Endothelial cell of umbilical vein (primary cell): Measurements from ENCODE around the gene ZNF662. TPM values are rescaled to one million over a fixed set of nuclear protein-coding genes. Genes with fewer than 3 reads are reported as not detected.

Experiments
- BruUV-seq: library from RNA; stranded (reverse); fragments of 400-500 nt; replicated peaks from 2 replicates; lab custom pipeline; 2021; lab: Mats Ljungman, UMichigan
- CTCF ChIA-PET: fragments of 300-600, 350-600 bp; sonication (Branson Sonifier 250); formaldehyde crosslinking; loops from one replicate; lab custom pipeline; 2021; ENCODE audit warnings: antibody characterized with exemption, inconsistent platforms; lab: Charles Lee
- POLR2A ChIA-PET: fragments of 300-600, 350-600 bp; sonication (Branson Sonifier 250); formaldehyde crosslinking; loops from one replicate; lab custom pipeline; 2021; ENCODE audit warnings: antibody characterized with exemption, inconsistent platforms; lab: Charles Lee
- DNase-seq: peaks from one replicate; pipeline ENCODE4 v3.0.0-alpha.2; 2011; ENCODE audit warnings: low read depth, low spot score
- FAIRE-seq: peaks from 2 replicates; lab custom pipeline; 2011; peaks lifted over from hg19 to GRCh38; lab: Jason Lieb, UNC
- H2AFZ ChIP-seq: 2 replicates; pipeline ENCODE4 v1.6.0; 2012; ENCODE audit warnings: low read depth, low read length, control low read depth, inconsistent platforms
- H3K27ac ChIP-seq: 2 replicates; pipeline ENCODE4 v1.5.1; 2011; ENCODE audit warnings: low read depth, mild to moderate bottlenecking, control low read depth, low read length, moderate library complexity; ENCODE audit not compliant: insufficient read depth
- H3K27me3 ChIP-seq, 2 experiments: 2 replicates each; pipeline versions ENCODE4 v1.6.0 to v1.6.1; 2011; ENCODE audit warnings: low read length in 2 of 2, mixed read lengths in 1 of 2; ENCODE audit not compliant: control insufficient read depth in 2 of 2, insufficient read depth in 2 of 2
- H3K36me3 ChIP-seq, 2 experiments: 2 replicates in 1 of 2; 3 replicates in 1 of 2; pipeline ENCODE4 v1.5.1; 2011; ENCODE audit warnings: low read length in 2 of 2, mild to moderate bottlenecking in 1 of 2, moderate library complexity in 1 of 2; ENCODE audit not compliant: control insufficient read depth in 2 of 2, insufficient read depth in 2 of 2; ENCODE audit errors: extremely low read depth in 1 of 2
- H3K4me1 ChIP-seq: 3 replicates; pipeline ENCODE4 v1.5.1; 2011; ENCODE audit warnings: mild to moderate bottlenecking, low read length; ENCODE audit not compliant: control insufficient read depth, insufficient read depth; ENCODE audit errors: extremely low read depth
- H3K4me2 ChIP-seq: 2 replicates; pipeline ENCODE4 v1.6.1; 2011; ENCODE audit warnings: low read length, control low read depth, mixed read lengths; ENCODE audit not compliant: insufficient read depth
- H3K4me3 ChIP-seq, 3 experiments: fragments of 200-600 bp in 1 of 3; sonication (generic), shearing (Covaris generic) in 1 of 3; replicated peaks in 1 of 3; 2 replicates each; pipeline ENCODE4 v1.5.1; 2011 to 2016; ENCODE audit warnings: control low read depth in 3 of 3, low read length in 3 of 3, mild to moderate bottlenecking in 2 of 3, inconsistent platforms in 1 of 3, low read depth in 1 of 3, moderate library complexity in 1 of 3; ENCODE audit not compliant: insufficient read depth in 1 of 3
- H3K79me2 ChIP-seq: 2 replicates; pipeline ENCODE4 v1.6.0; 2012; ENCODE audit warnings: low read length, inconsistent platforms; ENCODE audit not compliant: control insufficient read depth, insufficient read depth
- H3K9ac ChIP-seq: replicated peaks from 2 replicates; pipeline ENCODE3; 2011; ENCODE audit warnings: low read length, control low read depth; ENCODE audit not compliant: insufficient read depth; ENCODE audit errors: extremely low read depth
- H3K9me1 ChIP-seq: replicated peaks from 3 replicates; pipeline ENCODE4 v1.6.0; 2011; ENCODE audit warnings: mild to moderate bottlenecking, low read length; ENCODE audit not compliant: control insufficient read depth, insufficient read depth; ENCODE audit errors: extremely low read depth
- H3K9me3 ChIP-seq: replicated peaks from 2 replicates; pipeline ENCODE4 v1.5.1; 2012; ENCODE audit warnings: low read length, inconsistent platforms; ENCODE audit not compliant: control insufficient read depth, insufficient read depth
- H4K20me1 ChIP-seq: replicated peaks from 2 replicates; pipeline ENCODE3; 2011; ENCODE audit warnings: mild to moderate bottlenecking, low read length; ENCODE audit not compliant: control insufficient read depth, insufficient read depth; ENCODE audit errors: extremely low read depth
- CTCF ChIP-seq, 2 donors: IDR thresholded peaks; 1 replicate in 1 of 2; 2 replicates in 1 of 2; pipeline ENCODE4 v1.5.1; 2011; ENCODE audit warnings: low read length in 2 of 2, mild to moderate bottlenecking in 2 of 2, moderate library complexity in 2 of 2, control low read depth in 1 of 2, inconsistent platforms in 1 of 2, low read depth in 1 of 2; ENCODE audit not compliant: insufficient read depth in 1 of 2; ENCODE audit errors: extremely low read depth in 1 of 2
- EZH2 ChIP-seq: IDR thresholded peaks from 2 replicates; pipeline ENCODE4 v1.6.1; 2012; ENCODE audit warnings: borderline replicate concordance, low read depth, mild to moderate bottlenecking, moderate library complexity, low read length, inconsistent platforms; ENCODE audit not compliant: severe bottlenecking
- FOS ChIP-seq: IDR thresholded peaks from 2 replicates; pipeline ENCODE4 v1.6.1; 2011; ENCODE audit warnings: mild to moderate bottlenecking, low read length, moderate library complexity, borderline replicate concordance; ENCODE audit not compliant: insufficient read depth
- GATA2 ChIP-seq: IDR thresholded peaks from 2 replicates; pipeline ENCODE4 v1.7.0; 2011; ENCODE audit warnings: low read depth, mild to moderate bottlenecking, moderate library complexity, mixed read lengths, low read length; ENCODE audit not compliant: insufficient read length, insufficient read depth
- JUN ChIP-seq: IDR thresholded peaks from 2 replicates; pipeline ENCODE4 v1.6.1; 2011; ENCODE audit warnings: borderline replicate concordance, low read depth; ENCODE audit not compliant: insufficient read length, insufficient read depth
- MAX ChIP-seq: IDR thresholded peaks from 2 replicates; pipeline ENCODE4 v1.6.1; 2011; ENCODE audit not compliant: insufficient read depth, insufficient read length
- MYC ChIP-seq: IDR thresholded peaks from one replicate; pipeline ENCODE4 v1.6.1; 2011; ENCODE audit warnings: mild to moderate bottlenecking, low read depth, low read length
- POLR2A ChIP-seq: IDR thresholded peaks from 2 replicates; pipeline ENCODE4 v1.6.1; 2012; ENCODE audit warnings: low read depth, mild to moderate bottlenecking, control low read depth, low read length
- POLR2AphosphoS5 ChIP-seq: IDR thresholded peaks from 2 replicates; pipeline ENCODE4 v1.6.1; 2012; ENCODE audit warnings: low read depth, mild to moderate bottlenecking, control low read depth, low read length, moderate library complexity; ENCODE audit not compliant: insufficient read depth
- dilution Hi-C: fragments of 300-500 bp; cut with MboI; formaldehyde crosslinking; loops from one replicate; pipeline ENCODE4 v1.15.0; 2019; ENCODE audit warnings: low sequenced_read_pairs; ENCODE audit not compliant: extremely low pct_ligation_motif_present
- intact Hi-C: fragments of 100-400 bp; cut with micrococcal nuclease; formaldehyde crosslinking; loops from one replicate; pipeline ENCODE4 v1.10.0; 2022
- polyA plus RNA-seq, 4 experiments: library from polyadenylated mRNA; depleted of rRNA in 3 of 4; stranded (reverse) in 3 of 4; unstranded in 1 of 4; fragments of >200 nt; gene quantifications; 2 replicates each; pipeline versions ENCODE4 v1.2.1 to v1.2.3, GENCODE V29; 2011 to 2012; ENCODE audit warnings: missing spikeins in 1 of 4
- total RNA-seq: library from RNA; stranded (reverse); gene quantifications from 2 replicates; pipeline ENCODE4 v1.2.3, GENCODE V29; 2021

The ZNF662 gene
- total and polyA plus RNA-seq, 2 donors (not counting 3 experiments of a cell fraction or from before 2014, with no cell fraction given): 0.84 to 4.3 TPM

GRCh38 chr3:42877881-42878280 is 28.1 kb upstream of the ZNF662 start:
- ChIA-PET POLR2A (no interaction called here), CTCF (interaction anchor here (1.1 to 1.7 kb wide), 4 partner anchors 8 to 133 kb away, joined by 3 to 7 read pairs (median 6); no protein-coding TSS in a partner anchor)
- H3K9me3 ChIP-seq: no peaks in the 10 kb centered on the region
- no peak for DNase-seq
- no peak overlapping the region for H3K27ac ChIP-seq
- dilution Hi-C loops: no loop called here
- intact Hi-C loops: no loop called here
- H3K4me2 ChIP-seq: no peak overlapping the region
- peaks cover 11 to 16% of the 10 kb centered on the region in 2 experiments for H3K27me3 ChIP-seq
- H3K4me3 ChIP-seq: no peak overlapping the region
- no peaks in the 10 kb centered on the region for H3K9me1 ChIP-seq
- H3K4me1 ChIP-seq: peaks cover 7% of the 10 kb centered on the region
- TF ChIP-seq JUN: no peak
- H2AFZ ChIP-seq: no peak overlapping the region
- no peaks in the 10 kb centered on the region for H3K79me2 ChIP-seq
- no peaks in the 10 kb centered on the region for H4K20me1 ChIP-seq
- no TSS peak for BruUV-seq
- H3K9ac ChIP-seq: no peak overlapping the region
- FAIRE-seq: no peak
- no peaks in the 10 kb centered on the region for H3K36me3 ChIP-seq

GRCh38 chr3:42880183-42880582 is 25.8 kb upstream of the ZNF662 start:
- CTCF ChIA-PET: no interaction called here
- H3K9ac ChIP-seq: no peak overlapping the region
- no peak overlapping the region for H3K4me3 ChIP-seq
- dilution Hi-C loops: no loop called here
- FAIRE-seq (no peak), DNase-seq (no peak)
- intact Hi-C loops: no loop called here
- no peaks in the 10 kb centered on the region for H3K9me1 ChIP-seq
- H3K4me2 ChIP-seq: no peak overlapping the region
- TF ChIP-seq JUN (no peak), POLR2A (no peak), MAX (no peak), GATA2 (no peak), EZH2 (no peak), CTCF (IDR thresholded peaks at IDR 0.05; ENCODE audit: extremely low read depth in 1 of 2, insufficient read depth in 1 of 2, low read depth in 1 of 2, low read length in 2 of 2) (no peak), POLR2AphosphoS5 (no peak), MYC (no peak), FOS (no peak)
- H4K20me1 ChIP-seq: no peaks in the 10 kb centered on the region
- no peak overlapping the region for H3K27ac ChIP-seq
- H2AFZ ChIP-seq: peak overlapping the region; percentile 93
- no peaks in the 10 kb centered on the region for H3K9me3 ChIP-seq
- POLR2A ChIA-PET: no interaction called here
- H3K4me1 ChIP-seq: peaks cover 7% of the 10 kb centered on the region
- H3K79me2 ChIP-seq: no peaks in the 10 kb centered on the region
- no TSS peak for BruUV-seq
- H3K36me3 ChIP-seq: no peaks in the 10 kb centered on the region
- H3K27me3 ChIP-seq: peaks cover 13 to 16% of the 10 kb centered on the region in 2 experiments
